Endodermal cell (in vitro differentiated cells): ENCODE data around the gene KLK2. TPM values are rescaled to one million over a fixed set of nuclear protein-coding genes. Genes with fewer than 3 reads are reported as not detected.

Source experiments
- DNase-seq: peaks from one replicate; pipeline ENCODE4 v3.0.0-alpha.2; 2017
- H3K27ac ChIP-seq: 2 replicates; pipeline ENCODE4 v1.5.1; 2013; ENCODE audit warnings: mild to moderate bottlenecking, low read depth, low read length, moderate library complexity
- H3K27me3 ChIP-seq: 2 replicates; pipeline ENCODE4 v1.6.1; 2013; ENCODE audit warnings: mild to moderate bottlenecking, low read length, moderate library complexity; ENCODE audit not compliant: insufficient read depth, control insufficient read depth, poor library complexity, severe bottlenecking
- H3K36me3 ChIP-seq: 2 replicates; pipeline ENCODE4 v1.7.0; 2013; ENCODE audit warnings: mild to moderate bottlenecking, low read length, moderate library complexity; ENCODE audit not compliant: control insufficient read depth, insufficient read depth
- H3K4me1 ChIP-seq: one replicate; pipeline ENCODE4 v1.7.0; 2013; ENCODE audit warnings: low read length; ENCODE audit not compliant: control insufficient read depth, insufficient read depth
- H3K4me3 ChIP-seq: 2 replicates; pipeline ENCODE4 v1.5.1; 2013; ENCODE audit warnings: mild to moderate bottlenecking, low read length, moderate library complexity
- H3K9ac ChIP-seq: 2 replicates; pipeline ENCODE4 v1.6.1; 2013; ENCODE audit warnings: mild to moderate bottlenecking, low read length, moderate library complexity; ENCODE audit not compliant: poor library complexity, severe bottlenecking; ENCODE audit errors: extremely low read depth
- H3K9me3 ChIP-seq: 2 replicates; pipeline ENCODE4 v1.6.1; 2013; ENCODE audit warnings: mild to moderate bottlenecking, low read length, moderate library complexity; ENCODE audit not compliant: control insufficient read depth
- H3K27ac Mint-ChIP-seq: 2 replicates; pipeline ENCODE4 v1.8.0; 2020; ENCODE audit warnings: mixed read lengths
- H3K27me3 Mint-ChIP-seq: 2 replicates; pipeline ENCODE4 v1.8.0; 2021; ENCODE audit warnings: mild to moderate bottlenecking, mixed read lengths; ENCODE audit not compliant: insufficient read depth
- H3K36me3 Mint-ChIP-seq: 2 replicates; pipeline ENCODE4 v1.8.0; 2020; ENCODE audit warnings: low read depth, mixed read lengths
- H3K4me1 Mint-ChIP-seq: 2 replicates; pipeline ENCODE4 v1.8.0; 2020; ENCODE audit warnings: mixed read lengths
- H3K4me3 Mint-ChIP-seq: 2 replicates; pipeline ENCODE4 v1.8.0; 2020; ENCODE audit warnings: mild to moderate bottlenecking, moderate library complexity, mixed read lengths
- H3K9me3 Mint-ChIP-seq: 2 replicates; pipeline ENCODE4 v1.8.0; 2020; ENCODE audit warnings: mild to moderate bottlenecking, mixed read lengths
- CTCF ChIP-seq: fragments of 200-600 bp; sonication (generic); conservative IDR thresholded peaks from 2 replicates; pipeline ENCODE4 v1.5.0; 2021; ENCODE audit warnings: antibody characterized with exemption, mild to moderate bottlenecking
- WGBS, 2 experiments: methylation state at CpG; one replicate each; pipeline versions ENCODE4 v1.1.5 to v1.1.7; 2013; ENCODE audit warnings: missing lambda C conversion rate in 2 of 2, mixed read lengths in 1 of 2; ENCODE audit not compliant: insufficient coverage in 1 of 2, insufficient read length in 1 of 2; 5-methylcytosine and 5-hydroxymethylcytosine counted together
- total RNA-seq, 2 donors: library from RNA; stranded (reverse); fragmentation: NEBNext Ultra II Directional in 1 of 2; extraction: Animal tissue kit (Norgen Biotek cat#: 25700) in 1 of 2; gene quantifications; 2 replicates in 1 of 2; 3 replicates in 1 of 2; pipeline ENCODE4 v1.2.1, GENCODE V29; 2021

The KLK2 gene
- total RNA-seq, 2 donors from 2014 or later: 0.35 TPM; not detected in 1

- Mint-ChIP-seq H3K27me3 (peaks cover 72% of the 10 kb centered on the region), H3K4me3 (no peak overlapping the region), H3K4me1 (peaks cover 10% of the 10 kb centered on the region), H3K36me3 (no peaks in the 10 kb centered on the region), H3K9me3 (no peaks in the 10 kb centered on the region), H3K27ac (no peak overlapping the region)
- peaks cover 28% of the 10 kb centered on the region for H3K27me3 ChIP-seq
- no peak for TF ChIP-seq CTCF
- H3K4me1 ChIP-seq: no peaks in the 10 kb centered on the region
- DNase-seq: no peak
- WGBS, 2 experiments: 92 to 98% methylated on average over 4 to 11 of the region's 11 CpGs
- H3K36me3 ChIP-seq: no peaks in the 10 kb centered on the region
- H3K9ac ChIP-seq: no peak overlapping the region
- H3K4me3 ChIP-seq: no peak overlapping the region
- H3K9me3 ChIP-seq: no peaks in the 10 kb centered on the region
- H3K27ac ChIP-seq: no peak overlapping the region
These were observed 52.9 kb downstream of the KLK2 start for GRCh38 chr19:50926144-50926543.

- Mint-ChIP-seq H3K9me3 (no peaks in the 10 kb centered on the region), H3K36me3 (no peaks in the 10 kb centered on the region), H3K27ac (no peak overlapping the region), H3K4me1 (no peaks in the 10 kb centered on the region), H3K27me3 (peaks cover 76% of the 10 kb centered on the region), H3K4me3 (no peak overlapping the region)
- peaks cover 39% of the 10 kb centered on the region for H3K27me3 ChIP-seq
- no peaks in the 10 kb centered on the region for H3K9me3 ChIP-seq
- H3K4me3 ChIP-seq: no peak overlapping the region
- DNase-seq: no peak
- no peak overlapping the region for H3K27ac ChIP-seq
- TF ChIP-seq CTCF: no peak
- no peak overlapping the region for H3K9ac ChIP-seq
- no peaks in the 10 kb centered on the region for H3K4me1 ChIP-seq
- no peaks in the 10 kb centered on the region for H3K36me3 ChIP-seq
- 85 to 86% methylated on average over 3 to 5 of the region's 5 CpGs for WGBS, 2 experiments
These were observed 55.6 kb downstream of the KLK2 start for GRCh38 chr19:50928831-50929230.

Other genes with a start within 250 kb of the KLK2 start
- gene SYT3, start 233.6 kb upstream of the KLK2 start, total RNA-seq: 1 to 10 TPM; 1.7 to 1.9 TPM
- 10 to 100 TPM; 11.3 to 26.8 TPM for gene C19orf81, start 224.0 kb upstream of the KLK2 start, total RNA-seq
- gene SHANK1, start 153.6 kb upstream of the KLK2 start, total RNA-seq: 1 to 10 TPM; 1.6 to 1.9 TPM
- gene CLEC11A, start 150.1 kb upstream of the KLK2 start, total RNA-seq: 1 to 10 TPM; 4.0 to 6.2 TPM
- not detected for gene GPR32, start 103.0 kb upstream of the KLK2 start, total RNA-seq
- gene ACP4, start 83.0 kb upstream of the KLK2 start, total RNA-seq: not detected
- under 1 TPM; 0.75 to 0.82 TPM for gene KLK1, start 49.7 kb upstream of the KLK2 start, total RNA-seq
- gene KLK15, start 39.9 kb upstream of the KLK2 start, total RNA-seq: not detected
- not detected for gene KLK3, start 18.5 kb upstream of the KLK2 start, total RNA-seq
- gene KLK4, start 38.0 kb downstream of the KLK2 start, total RNA-seq: not detected
- gene KLK5, start 79.6 kb downstream of the KLK2 start, total RNA-seq: not detected
- under 1 TPM; 0.86 to 0.93 TPM for gene KLK6, start 96.2 kb downstream of the KLK2 start, total RNA-seq
- gene KLK7, start 110.5 kb downstream of the KLK2 start, total RNA-seq: not detected
- 1 to 10 TPM in 1 of 2 donors, not detected in 1; 1.1 TPM for gene KLK8, start 128.2 kb downstream of the KLK2 start, total RNA-seq
- gene KLK10, start 146.3 kb downstream of the KLK2 start, total RNA-seq: under 1 TPM; 0.46 to 0.91 TPM
- 1 to 10 TPM in 1 of 2 donors, under 1 TPM in 1; 0.29 to 2.5 TPM for gene KLK11, start 153.2 kb downstream of the KLK2 start, total RNA-seq
- not detected for gene KLK12, start 161.6 kb downstream of the KLK2 start, total RNA-seq
- 1 to 10 TPM in 1 of 2 donors, under 1 TPM in 1; 0.42 to 3.4 TPM for gene KLK13, start 191.7 kb downstream of the KLK2 start, total RNA-seq
- gene KLK14, start 209.4 kb downstream of the KLK2 start, total RNA-seq: under 1 TPM; 0.55 to 0.71 TPM
- gene CTU1, start 235.0 kb downstream of the KLK2 start, total RNA-seq: 1 to 10 TPM; 5.1 to 5.7 TPM